Hepatic stellate cell (primary cell): Measurements from ENCODE around the gene TMEM98.
"Not testable (repeated sequence)": the region's sequence is repeated elsewhere in the genome, so short reads cannot be mapped to it uniquely, and the experiment has no call there.

Experiments
- DNase-seq: peaks from one replicate; pipeline ENCODE4 v3.0.0; 2011; ENCODE audit warnings: low spot score

TMEM98 gene

DNA sequence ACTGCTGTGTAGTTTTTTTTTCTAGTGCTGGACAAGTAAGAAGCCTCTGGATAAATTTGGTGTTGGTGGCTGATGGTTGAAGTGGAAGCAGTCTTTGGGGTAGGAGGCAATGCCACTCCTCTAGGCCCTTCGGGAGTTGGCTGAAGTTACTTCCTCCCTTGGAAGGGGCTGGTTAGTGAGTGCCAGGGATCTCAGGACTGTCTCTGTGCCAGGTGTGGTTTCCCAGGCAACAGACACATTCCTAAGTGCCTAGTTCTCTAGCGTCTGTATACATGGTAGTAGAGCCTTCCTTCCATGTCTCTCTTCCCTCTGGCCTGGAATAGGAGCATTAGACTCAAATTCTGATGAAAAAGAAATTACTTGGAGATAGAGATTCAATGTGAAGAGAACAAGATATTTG, 15.3 kb downstream of the TMEM98 start:
- DNase-seq = no peak

DNA sequence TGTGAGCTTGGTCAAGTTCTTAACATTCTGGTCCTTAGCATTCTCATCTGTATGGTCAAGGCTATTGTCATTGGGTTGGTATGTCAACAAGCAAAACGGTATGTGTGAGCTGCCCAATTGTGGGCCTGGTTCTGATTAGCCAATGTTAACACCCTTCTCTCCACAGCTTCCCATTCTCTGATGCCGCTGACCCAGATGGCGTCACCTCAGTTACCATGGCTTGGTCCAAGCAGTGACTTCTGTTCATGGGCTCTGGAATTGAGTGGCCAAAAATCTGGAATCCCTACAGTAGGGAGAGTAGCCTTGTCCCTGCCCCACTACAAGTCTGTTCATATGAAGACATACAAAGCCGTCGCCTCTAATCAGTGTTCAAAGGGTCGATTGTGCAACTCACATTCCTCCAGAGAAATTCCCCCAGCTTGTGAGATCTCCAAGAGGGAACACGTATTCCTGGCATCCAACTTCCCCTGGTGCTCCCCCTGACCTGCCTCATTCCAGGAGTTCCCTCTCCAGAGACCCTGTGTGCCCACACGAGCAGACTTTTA, 15.8 kb downstream of the TMEM98 start:
- DNase-seq = no peak

DNA sequence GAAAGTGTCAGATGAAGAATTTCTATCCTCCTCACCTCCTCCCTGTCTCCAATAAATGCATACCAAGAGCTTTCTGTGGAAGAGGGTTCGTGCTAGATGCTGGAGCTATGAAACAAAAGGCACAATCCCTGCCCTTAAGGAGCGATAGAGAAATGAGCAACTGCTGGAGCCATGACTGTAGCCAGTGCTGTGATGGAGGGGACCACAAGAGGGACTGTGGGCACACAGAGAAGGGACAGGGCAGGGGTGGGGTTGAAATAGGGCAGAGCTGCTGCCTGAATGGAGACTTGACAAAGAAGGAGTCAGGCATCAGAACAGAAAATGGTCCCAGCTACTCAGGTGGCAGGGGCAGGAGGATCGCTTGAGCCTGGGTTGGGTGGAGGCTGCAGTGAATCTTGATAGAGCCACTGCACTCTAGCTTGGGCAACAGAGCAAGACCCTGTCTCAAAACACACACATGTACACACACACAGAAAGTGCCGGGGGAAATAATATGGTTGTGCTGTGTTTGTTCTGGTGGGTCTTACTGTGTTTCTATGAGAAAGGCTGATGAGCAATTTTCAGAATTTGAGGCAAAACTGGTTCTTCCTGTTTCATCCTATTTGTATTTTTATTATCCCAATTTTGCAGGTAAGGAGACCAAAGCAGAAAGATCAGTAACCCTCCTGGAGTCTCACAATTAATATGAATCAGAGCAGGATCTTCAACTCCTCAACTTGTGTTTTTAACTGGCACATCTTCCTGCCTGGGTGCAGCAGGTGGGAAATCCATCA, 16.5 kb downstream of the TMEM98 start:
- no peak for DNase-seq

DNA sequence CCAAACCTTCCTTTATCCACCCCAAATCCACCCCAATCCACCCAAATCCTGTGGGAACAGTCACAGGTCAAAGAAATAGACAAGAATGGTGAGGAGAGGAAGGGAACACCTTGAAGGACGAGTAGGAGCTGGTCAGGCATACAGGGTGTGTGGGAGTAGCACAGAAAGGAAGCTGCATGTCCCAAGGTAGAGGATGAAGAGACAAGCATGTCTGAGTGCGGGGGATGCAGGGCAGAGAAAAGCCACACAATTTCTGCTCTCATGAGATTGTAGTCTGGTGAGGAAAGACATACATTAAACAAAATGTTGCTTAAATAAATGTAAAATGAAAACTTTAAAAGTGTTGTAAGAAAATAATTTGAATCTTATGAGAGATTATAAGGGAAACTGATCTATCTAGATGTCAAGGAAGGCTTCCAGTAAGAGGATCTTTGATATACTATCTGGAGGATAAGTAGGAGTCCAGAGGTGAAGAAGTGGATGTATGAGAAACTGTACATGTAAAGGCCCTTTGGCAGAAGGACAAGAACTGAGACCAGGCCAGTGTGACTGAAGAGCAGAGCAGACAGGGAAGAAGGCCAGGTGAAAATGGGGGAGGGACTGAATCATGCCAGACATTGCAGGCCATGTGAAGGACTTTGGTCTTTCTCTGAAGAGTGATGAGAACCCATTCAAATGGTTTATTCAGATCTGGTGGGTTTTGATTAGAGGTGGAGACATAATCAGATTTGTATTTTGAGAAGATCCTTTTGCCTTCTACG, 18.6 kb downstream of the TMEM98 start:
- no peak for DNase-seq

DNA sequence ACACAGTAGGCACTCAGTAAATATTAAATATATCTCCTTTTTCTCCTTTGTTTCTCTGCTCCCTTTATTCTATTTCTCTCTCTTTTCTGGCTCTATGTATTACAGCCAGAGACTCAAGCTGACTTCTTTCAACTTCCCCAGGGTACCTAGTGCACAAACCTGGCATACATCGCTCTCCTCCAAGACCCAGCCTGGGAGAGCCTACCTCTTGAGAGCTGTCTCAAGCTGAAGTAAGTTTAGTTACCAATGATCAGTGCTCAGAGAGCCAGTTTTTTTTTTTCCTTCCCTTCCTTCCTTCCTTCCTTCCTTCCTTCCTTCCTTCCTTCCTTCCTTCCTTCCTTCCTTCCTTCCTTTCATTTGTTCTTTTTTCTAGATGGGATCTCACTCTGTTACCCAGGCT, 19.8 kb downstream of the TMEM98 start:
- no peak for DNase-seq

DNA sequence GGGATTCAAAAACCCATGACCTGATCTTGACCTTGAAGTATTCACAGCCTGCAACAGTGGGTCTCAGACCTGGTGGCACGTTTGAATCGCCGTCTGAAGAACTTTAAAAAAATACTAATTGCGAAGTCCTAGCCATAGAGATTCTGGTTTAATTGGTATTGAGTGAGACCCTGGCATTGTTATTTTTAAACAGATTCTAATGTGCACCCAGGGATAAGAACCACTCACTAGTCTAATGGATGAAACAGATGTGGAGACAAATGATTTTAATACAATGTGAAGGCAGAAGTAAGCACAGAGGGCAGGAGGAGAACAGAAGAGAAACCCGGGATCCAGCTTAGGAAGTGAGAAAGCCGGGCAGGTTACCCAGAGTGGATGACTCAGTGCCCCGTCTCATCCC, 21.2 kb downstream of the TMEM98 start:
- DNase-seq = no peak

DNA sequence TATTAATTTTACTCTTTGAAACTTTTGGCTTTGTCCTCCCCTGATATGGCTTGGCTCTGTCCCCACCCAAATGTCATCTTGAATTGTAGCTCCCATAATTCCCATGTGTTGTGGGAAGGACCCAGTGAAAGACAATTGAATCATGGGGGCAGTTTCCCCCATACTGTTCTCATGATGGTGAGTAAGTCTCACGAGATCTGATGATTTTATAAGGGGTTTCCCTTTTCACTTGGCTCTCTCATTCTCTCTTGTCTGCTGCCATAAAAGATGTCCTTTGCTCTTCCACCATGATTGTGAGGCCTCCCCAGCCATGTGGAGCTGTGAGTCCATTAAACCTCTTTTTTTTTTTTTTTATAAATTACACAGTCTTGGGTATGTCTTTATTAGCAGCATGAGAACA, 24.5 kb downstream of the TMEM98 start:
- not testable (repeated sequence) for DNase-seq

DNA sequence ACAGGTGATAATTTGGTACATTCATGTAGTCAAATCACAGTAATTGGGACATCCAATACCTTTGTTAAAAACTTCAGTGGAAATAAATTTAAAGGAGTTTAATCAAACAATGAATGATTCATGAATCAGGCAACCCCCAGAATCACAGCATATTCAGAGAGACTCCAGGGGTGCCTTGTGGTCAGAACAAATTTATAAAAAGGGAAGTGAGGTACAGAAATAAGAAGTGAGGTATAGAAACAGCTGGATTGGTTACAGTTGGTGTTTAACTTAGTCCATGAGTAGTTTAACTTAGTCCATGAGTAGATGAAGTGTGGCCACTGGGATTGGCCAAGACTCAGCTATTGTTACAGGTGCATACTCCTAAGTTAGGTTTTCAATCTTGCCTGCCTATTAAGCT, 25.1 kb downstream of the TMEM98 start:
- no peak for DNase-seq

DNA sequence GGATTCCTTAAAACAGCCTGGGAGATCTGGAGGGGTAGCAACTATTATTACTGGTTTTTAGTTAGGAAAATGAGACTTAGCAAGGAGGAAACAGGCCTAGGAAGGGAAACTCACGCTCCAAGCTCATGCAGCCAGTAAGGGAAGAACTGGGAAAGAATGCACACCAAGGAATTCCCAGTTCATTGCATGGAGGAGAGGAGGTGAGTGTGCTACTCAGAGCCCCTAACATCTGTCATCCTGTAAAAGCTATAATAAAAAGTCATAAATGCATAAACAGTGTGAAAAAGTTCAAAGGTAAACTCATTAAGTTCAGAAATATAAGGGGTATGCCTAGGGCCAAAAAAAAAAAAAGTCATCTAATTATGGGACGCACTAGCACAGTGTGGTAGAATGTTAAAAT, 25.9 kb downstream of the TMEM98 start:
- no peak for DNase-seq

DNA sequence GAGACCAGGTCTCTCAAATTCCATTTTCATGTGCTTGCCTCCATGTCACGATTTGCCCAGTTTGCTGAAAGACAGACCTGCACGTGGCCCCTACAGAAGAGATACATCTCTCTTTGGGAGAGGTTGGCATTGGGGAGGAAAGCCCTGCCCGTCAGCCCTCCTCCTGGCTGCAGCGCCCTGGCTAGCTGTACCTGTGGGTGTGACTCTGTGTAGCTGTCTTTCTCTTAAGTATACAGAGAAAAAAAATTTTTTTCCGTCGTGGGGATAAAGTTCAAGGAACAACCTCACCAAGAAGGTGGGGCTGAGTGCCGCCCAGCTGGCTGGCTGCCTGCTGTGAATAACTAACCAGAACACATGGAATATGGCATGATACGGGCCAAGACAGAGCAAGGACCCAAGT, 26.5 kb downstream of the TMEM98 start:
- DNase-seq = no peak

DNA sequence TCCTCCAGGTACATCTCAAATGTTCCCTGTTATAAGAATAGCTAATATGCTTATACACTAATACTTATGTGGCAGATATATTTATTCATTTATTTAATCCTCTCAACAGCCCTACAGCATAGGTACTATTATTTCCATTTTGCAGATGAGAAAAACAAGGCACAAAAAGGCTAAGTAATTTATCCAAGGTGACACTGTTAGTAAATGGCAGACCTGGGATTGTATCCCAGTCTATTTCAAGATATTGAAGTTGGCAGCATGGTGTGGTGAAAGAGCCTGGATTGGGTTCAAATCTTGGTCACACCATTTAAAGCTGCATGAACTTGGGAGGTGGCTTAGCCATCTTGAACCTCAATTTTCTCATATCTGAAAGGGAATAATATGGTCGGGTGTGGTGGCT, 27.2 kb downstream of the TMEM98 start:
- DNase-seq = no peak

DNA sequence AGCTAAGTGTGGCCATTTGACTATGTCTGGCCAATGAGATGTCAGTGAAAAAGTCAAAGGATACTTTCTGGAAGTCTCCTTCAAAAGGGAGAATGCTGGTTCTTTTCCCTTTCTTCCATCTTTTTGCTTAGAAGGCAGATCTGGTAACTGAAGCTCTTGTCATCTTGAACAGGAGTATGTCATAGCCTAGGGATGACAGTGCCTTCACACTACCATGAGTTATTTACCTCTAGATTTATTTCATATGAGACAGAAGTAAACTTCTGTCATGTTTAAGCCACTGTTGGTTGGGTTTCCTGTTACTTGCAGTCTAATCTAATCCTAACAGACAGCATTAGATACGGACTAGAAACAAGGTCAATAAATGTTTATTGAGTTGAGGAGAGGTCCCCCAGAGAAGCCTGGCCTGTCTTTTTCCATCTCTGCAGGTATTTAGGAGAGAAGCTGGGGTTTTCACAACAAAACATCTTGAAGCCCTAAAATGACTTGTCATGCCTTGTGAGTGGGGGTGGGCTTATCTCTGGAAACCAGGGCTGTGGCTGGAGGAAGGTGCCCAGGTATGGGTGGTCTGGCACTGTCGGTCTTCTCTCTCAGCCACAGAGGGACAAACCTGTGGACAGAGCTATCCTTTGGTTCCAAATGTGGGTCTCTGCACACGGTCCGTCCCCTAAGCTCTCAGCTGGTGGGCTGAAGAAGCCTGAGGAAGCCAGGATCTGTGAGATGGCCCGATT, 28.5 kb downstream of the TMEM98 start:
- DNase-seq = no peak

DNA sequence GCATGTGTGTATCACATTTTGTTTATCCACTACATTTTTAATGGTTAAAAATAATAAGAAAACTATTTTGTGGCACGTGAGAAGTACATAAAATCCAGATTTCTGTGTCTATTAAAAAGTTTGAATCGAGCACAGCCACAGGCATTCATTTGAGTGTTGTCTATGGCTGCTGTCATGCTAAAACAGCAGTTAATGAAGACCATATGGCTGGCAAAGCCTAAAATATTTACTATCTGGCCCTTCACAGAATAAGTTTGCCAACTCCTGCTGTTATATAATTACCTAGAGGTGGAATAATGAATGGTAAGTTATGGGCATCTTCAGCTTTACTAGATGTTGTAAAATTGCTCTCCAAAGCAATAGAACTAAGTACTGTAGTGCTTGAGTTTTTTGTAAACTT, 30.5 kb downstream of the TMEM98 start:
- no peak for DNase-seq

DNA sequence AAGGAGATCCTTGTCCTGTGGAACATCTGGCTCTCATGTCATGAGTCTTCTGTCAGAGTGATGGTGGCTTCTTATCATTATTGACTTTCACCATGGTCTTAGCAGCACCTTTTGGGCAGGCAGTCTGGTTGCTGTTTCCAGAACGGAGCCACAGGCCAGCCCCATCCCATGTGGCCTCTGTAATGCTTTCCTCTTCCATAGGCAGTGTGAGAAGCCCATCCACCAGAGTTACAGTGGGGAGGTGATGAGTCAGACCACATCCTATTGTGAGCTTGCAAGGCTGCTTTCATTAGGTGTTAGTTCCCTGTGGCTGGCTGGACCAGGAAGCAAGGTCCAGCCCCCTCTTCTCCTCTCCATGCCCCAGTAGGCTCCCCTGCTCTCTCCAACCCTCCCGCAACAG, 32.9 kb downstream of the TMEM98 start:
- no peak for DNase-seq

DNA sequence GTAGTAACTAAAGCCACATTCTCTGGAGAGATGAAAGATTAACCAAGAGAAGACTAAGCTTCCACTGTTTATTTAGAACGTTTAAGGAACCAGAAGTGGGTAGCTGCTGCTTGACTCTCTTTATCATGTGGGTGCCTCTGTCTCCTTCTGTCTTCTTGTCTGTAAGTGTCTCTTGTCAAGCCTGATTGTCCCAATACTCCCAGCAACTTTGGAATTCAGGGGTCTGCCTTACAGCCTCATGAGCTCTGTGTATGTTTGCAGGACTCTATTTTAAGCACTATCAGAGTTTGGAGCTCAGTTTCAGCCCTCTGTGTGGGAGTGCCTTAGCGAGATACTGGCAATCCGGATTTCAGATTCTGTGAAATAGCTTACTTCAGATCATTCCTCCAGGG, 34.4 kb downstream of the TMEM98 start:
- DNase-seq = no peak

DNA sequence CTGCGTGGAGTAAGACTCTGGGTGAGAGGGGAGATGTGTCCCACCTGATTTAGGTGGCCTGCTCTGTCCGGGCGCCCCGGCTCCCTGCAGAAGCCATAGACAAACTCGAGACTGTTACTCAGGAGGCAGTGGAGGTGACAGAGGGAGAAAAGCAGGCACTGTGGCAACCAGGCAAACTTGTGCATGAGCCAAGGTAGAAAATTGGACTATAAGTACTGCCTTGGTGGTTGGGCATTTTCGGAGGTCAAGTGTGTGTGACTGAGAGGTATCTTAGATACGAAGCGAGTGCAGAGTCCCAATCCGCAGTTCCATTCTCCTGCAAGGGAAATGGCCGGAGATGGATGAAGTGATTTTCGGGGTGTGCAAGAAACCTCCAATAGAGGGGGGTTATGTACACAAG, 36.6 kb downstream of the TMEM98 start:
- DNase-seq = no peak

DNA sequence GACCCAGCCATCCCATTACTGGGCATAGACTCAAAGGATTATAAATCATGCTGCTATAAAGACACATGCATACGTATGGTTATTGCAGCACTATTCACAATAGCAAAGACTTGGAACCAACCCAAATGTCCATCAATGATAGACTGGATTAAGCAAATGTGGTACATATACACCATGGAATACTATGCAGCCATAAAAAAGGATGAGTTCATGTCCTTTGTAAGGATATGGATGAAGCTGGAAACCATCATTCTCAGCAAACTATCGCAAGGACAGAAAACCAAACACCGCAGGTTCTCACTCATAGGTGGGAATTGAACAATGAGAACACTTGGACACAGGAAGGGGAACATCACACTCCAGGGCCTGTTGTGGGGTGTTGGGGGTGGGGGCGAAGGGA, 41.3 kb downstream of the TMEM98 start:
- DNase-seq = not testable (repeated sequence)

DNA sequence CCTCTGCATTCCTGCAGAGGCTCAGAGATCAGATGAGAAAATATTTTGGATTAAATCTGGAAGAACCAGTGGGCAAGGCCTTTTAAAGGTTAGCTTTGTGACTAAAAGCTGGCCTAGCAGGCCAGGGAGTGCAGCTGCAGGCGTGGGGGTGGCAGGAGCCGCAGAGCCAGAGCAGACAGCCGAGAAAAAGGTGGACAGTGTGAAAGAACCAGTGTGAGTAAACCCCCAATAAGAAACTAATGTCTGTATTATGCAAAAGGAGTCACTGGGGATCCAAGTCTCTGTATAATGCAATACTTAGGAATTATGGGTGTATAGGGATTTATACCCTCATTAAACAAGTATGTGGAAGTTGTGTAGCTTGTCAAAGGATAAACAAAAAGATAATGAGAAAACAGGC, 42.3 kb downstream of the TMEM98 start:
- DNase-seq = no peak

DNA sequence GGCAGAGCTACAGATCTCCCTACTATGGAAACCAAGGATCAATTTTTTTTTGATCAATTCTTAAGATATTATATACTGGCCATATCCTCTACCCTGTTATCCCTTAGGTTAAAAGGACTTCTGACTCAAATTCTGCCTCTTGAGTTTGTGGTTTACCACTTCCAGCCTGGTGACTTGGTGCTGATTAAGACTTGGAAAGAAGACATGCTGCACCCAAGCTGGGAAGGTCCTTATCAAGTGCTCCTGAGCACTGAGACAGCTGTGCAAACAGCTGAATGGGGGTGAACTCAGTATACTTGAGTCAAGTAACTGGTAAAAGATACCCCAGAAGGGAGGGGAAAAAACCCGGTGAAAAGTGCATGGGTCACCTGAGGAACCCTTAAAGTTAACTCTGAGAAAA, 43.2 kb downstream of the TMEM98 start:
- no peak for DNase-seq

DNA sequence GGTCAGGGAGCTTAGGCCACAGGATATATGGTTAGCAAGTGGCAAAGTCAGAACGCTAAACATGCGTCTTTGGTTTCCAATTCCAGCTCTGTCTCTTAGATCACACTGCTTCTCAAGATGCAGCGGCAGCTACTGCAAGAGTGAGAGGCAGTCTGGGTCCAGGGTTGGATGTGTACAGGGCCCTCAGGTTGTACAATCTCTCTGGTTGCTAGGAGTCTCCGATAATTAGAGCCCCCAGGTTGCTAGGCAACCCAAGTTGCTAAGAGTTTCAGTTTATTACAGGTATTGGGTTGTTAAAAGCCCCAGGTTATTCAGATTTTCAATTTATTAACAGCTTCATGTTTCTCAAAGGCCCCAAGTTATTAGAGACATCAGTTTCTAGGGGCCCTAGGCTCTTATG, 48.2 kb downstream of the TMEM98 start:
- no peak for DNase-seq

DNA sequence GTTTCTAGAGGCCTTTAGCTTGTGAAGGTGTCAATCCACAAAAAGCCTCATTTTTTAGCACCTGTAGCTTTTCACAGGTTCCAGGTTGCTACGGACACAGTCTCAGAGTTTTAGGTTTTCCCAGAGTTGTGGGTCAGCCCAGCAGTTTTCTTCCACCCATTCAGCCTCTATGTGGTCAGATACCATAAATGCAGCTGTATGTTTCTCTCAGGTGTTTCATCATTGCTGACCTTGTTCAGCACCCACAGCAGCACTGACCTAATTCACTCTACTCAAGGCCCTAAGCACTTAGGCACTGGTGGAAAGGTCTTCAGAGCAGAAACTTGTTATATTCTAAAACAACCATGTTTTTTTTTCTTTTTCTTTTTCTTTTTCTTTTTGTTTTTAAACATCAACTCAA, 48.7 kb downstream of the TMEM98 start:
- DNase-seq = no peak

DNA sequence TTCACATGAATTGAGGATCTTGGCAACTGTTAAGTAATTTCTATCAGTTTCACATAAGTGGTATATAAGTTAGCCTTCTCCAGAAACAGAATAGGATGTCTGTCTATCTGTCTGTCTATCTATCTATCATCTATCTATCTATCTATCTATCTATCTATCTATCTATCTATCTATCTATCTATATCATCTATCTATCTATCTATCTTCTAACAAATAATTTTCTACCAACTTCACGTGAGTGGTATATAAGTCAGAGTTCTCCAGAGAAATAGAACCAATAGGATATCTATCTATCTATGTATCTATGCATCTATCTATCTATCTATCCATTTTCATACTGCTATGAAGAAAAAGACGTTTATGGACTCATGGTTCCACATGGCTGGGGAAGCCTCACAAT, 52.3 kb downstream of the TMEM98 start:
- no peak for DNase-seq

DNA sequence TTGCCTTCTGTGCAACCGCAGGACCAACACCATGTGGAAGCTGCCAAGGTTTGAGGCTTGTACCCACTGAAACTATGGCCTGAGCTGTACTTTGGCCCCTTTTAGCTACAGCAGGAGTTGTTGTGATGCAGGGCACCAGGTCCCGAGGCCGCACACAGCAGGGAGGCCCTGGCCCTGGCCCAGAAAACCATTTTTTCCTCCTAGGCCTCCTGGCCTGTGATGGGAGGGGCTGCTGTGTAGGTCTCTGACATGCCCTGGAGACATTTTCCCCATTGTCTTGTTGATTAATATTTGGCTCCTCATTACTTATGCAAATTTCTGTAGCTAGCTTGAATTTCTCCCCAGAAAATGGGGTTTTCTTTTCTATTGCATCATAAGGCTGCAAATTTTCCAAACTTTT, 53.7 kb downstream of the TMEM98 start:
- not testable (repeated sequence) for DNase-seq
